ENCODE data around the gene ZFP36L1.

The ZFP36L1 gene

GRCh38 chr14:68741839-68742470, 50.9 kb downstream of the ZFP36L1 start:
- FAIRE-seq (no peak), DNase-seq (ENCODE audit: low spot score) (no peak)

DNA sequence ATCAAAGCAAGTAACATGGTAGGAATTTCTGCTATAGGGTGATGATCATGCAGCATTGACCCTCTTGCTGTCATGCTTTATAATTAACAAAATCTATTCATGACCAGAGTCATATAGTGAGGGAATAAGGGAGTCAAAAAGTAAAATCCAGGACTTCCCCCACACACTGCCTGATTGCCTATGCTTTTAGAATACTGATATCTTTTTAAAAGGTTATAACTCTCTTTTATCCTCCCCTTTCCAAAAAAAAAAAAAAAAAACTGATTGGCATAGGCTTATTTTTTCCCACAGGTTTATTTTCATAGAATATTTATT, 51.4 kb downstream of the ZFP36L1 start:
- no peak for FAIRE-seq

GRCh38 chr14:68740788-68741476, 51.9 kb downstream of the ZFP36L1 start:
- FAIRE-seq (peak; percentile 84), DNase-seq (ENCODE audit: low spot score) (no peak)

More for the DNA sequence above, 51.4 kb downstream of the ZFP36L1 start:
- no peak for DNase-seq (ENCODE audit: low spot score)

DNA sequence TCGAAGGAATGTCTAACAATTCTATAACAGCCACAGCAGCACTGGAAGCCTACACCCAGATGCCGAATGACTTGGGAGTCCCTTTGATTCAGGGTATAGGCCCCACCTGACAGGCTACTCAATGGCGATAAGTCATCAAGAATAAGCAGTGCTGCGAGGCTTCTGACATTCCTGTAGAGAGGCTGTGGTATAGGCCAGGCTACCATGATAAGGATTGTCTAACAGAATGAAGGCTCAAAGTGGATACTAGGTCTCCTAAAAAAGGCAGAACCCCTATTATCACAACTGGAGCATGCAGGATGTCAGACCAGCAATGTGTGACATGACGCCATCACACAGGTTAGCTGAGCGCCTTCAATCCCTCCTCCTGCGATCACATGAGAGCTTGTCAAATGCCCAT, 53.2 kb downstream of the ZFP36L1 start:
- FAIRE-seq (peak; percentile 66), DNase-seq (ENCODE audit: low spot score) (no peak)

GRCh38 chr14:68738559-68738958, 54.3 kb downstream of the ZFP36L1 start:
- peak; percentile 69 for FAIRE-seq
- no peak for DNase-seq (ENCODE audit: low spot score)

All from urothelium cell line (cell line).